ENCODE results near the gene KCNJ4.

GRCh38 chr22:38435965-38436364 lies 19.0 kb downstream of the KCNJ4 start:
- TF ChIP-seq CTCF (IDR thresholded peaks at IDR 0.05) (no peak), POLR2AphosphoS5 (IDR thresholded peaks at IDR 0.05; ENCODE audit: low read depth, low read length) (no peak)

Data from Panc1 (cell line).